ENCODE data around the gene SNTB2.
A peak's percentile ranks its signal among the peaks of the same experiment; 100 is the strongest.
"Not testable (repeated sequence)": the region's sequence is repeated elsewhere in the genome, so short reads cannot be mapped to it uniquely, and the experiment has no call there.

The SNTB2 gene

GRCh38 chr16:69286941-69287713 lies 100.2 kb downstream of the SNTB2 start:
- no peak for DNase-seq (ENCODE audit: low read depth)

- DNase-seq (ENCODE audit: low read depth), result not testable (repeated sequence)
Observed at GRCh38 chr16:69291657-69292056, 104.7 kb downstream of the SNTB2 start.

GRCh38 chr16:69293401-69293800 lies 106.4 kb downstream of the SNTB2 start:
- DNase-seq (ENCODE audit: low read depth), result no peak

- DNase-seq (ENCODE audit: low read depth), result no peak
Observed at GRCh38 chr16:69294051-69294450, 107.1 kb downstream of the SNTB2 start.

GRCh38 chr16:69296771-69297170 lies 109.8 kb downstream of the SNTB2 start:
- DNase-seq (ENCODE audit: low read depth), result not testable (repeated sequence)

- no peak for DNase-seq (ENCODE audit: low read depth)
Observed at GRCh38 chr16:69298261-69298660, 111.3 kb downstream of the SNTB2 start.

GRCh38 chr16:69301187-69301586 lies 114.2 kb downstream of the SNTB2 start:
- no peak for DNase-seq (ENCODE audit: low read depth)

GRCh38 chr16:69301861-69302260 lies 114.9 kb downstream of the SNTB2 start:
- DNase-seq (ENCODE audit: low read depth), result no peak

GRCh38 chr16:69302301-69302700 lies 115.3 kb downstream of the SNTB2 start:
- no peak for DNase-seq (ENCODE audit: low read depth)

GRCh38 chr16:69306031-69306430 lies 119.1 kb downstream of the SNTB2 start:
- no peak for DNase-seq (ENCODE audit: low read depth)

- no peak for DNase-seq (ENCODE audit: low read depth)
Observed at GRCh38 chr16:69307091-69307490, 120.1 kb downstream of the SNTB2 start.

- no peak for DNase-seq (ENCODE audit: low read depth)
Observed at GRCh38 chr16:69307856-69308255, 120.9 kb downstream of the SNTB2 start.

- no peak for DNase-seq (ENCODE audit: low read depth)
Observed at GRCh38 chr16:69309316-69309715, 122.4 kb downstream of the SNTB2 start.

GRCh38 chr16:69310653-69311532 lies 123.9 kb downstream of the SNTB2 start, which contains the start of gene VPS4A:
Gene VPS4A (plus strand): TSS chr16:69311350. CDS start chr16:69311512, 162 bp downstream.
- peak; percentile 94 for DNase-seq (ENCODE audit: low read depth)

- DNase-seq (ENCODE audit: low read depth), result no peak
Observed at GRCh38 chr16:69311533-69312387, 124.8 kb downstream of the SNTB2 start.

GRCh38 chr16:69313469-69313868 lies 126.5 kb downstream of the SNTB2 start:
- DNase-seq (ENCODE audit: low read depth), result no peak

GRCh38 chr16:69314534-69314933 lies 127.6 kb downstream of the SNTB2 start:
- DNase-seq (ENCODE audit: low read depth), result no peak

GRCh38 chr16:69315486-69316311 lies 128.7 kb downstream of the SNTB2 start:
- DNase-seq (ENCODE audit: low read depth), result no peak

- DNase-seq (ENCODE audit: low read depth), result no peak
Observed at GRCh38 chr16:69316595-69317034, 129.7 kb downstream of the SNTB2 start.

GRCh38 chr16:69318177-69318910 lies 131.4 kb downstream of the SNTB2 start:
- no peak for DNase-seq (ENCODE audit: low read depth)

Data from stimulated activated CD8-positive, alpha-beta memory T cell treated with anti-CD3 and anti-CD28 coated beads, Interleukin-12 subunit alpha, Interleukin-12 subunit beta, amount 100 ng/mL, for 4 hours (primary cell).